HepG2 (cell line): ENCODE data around the gene C1orf94. TPM values are rescaled to one million over a fixed set of nuclear protein-coding genes. Genes with fewer than 3 reads are reported as not detected.

Experiments
- ATAC-seq: fragments of 200-7000 bp; cut with Tn5 transposase; 3 replicates; pipeline ENCODE4 v1.9.1; 2020; ENCODE audit warnings: mild to moderate bottlenecking, moderate library complexity
- BruUV-seq: library from RNA; stranded (reverse); fragments of 400-500 nt; replicated peaks from 2 replicates; lab custom pipeline; 2021; lab: Mats Ljungman, UMichigan
- CTCF ChIA-PET: fragments of 300-600 bp; formaldehyde crosslinking; extraction: SDS; loops from one replicate; lab custom pipeline; 2021; ENCODE audit warnings: low total read pairs, inconsistent platforms, low intra/inter-chr PET ratio; lab: Yijun Ruan, JAX
- POLR2A ChIA-PET: fragments of 350-600 bp; sonication (Branson Sonifier 250); formaldehyde crosslinking; loops from one replicate; lab custom pipeline; 2020; ENCODE audit warnings: antibody characterized with exemption, inconsistent platforms; lab: Yijun Ruan, JAX
- DNase-seq: peaks from one replicate; pipeline ENCODE4 v3.0.0-alpha.2; 2015; ENCODE audit warnings: low spot score
- FAIRE-seq: peaks from 3 replicates; lab custom pipeline; 2011; peaks lifted over from hg19 to GRCh38; lab: Jason Lieb, UNC
- H2AFZ ChIP-seq: one replicate; pipeline ENCODE4 v1.6.1; 2011; ENCODE audit warnings: low read length, inconsistent platforms
- H3K27ac ChIP-seq: fragments of 300-600 bp; 3 replicates; pipeline ENCODE4 v1.8.0; 2011; ENCODE audit warnings: mixed run types, mild to moderate bottlenecking, mixed read lengths, low read length, inconsistent platforms; ENCODE audit not compliant: insufficient read depth; ENCODE audit errors: extremely low read length
- H3K27me3 ChIP-seq, 2 experiments: fragments of 200-600 bp in 1 of 2; 2 replicates in 1 of 2; 3 replicates in 1 of 2; pipeline versions ENCODE4 v1.6.0 to v1.8.0; 2011; ENCODE audit warnings: low read length in 2 of 2, mild to moderate bottlenecking in 2 of 2, moderate library complexity in 2 of 2, inconsistent platforms in 1 of 2; ENCODE audit not compliant: insufficient read depth in 2 of 2, control insufficient read depth in 1 of 2
- H3K36me3 ChIP-seq, 2 experiments: fragments of 200-600 bp in 1 of 2; replicated peaks in 1 of 2; 2 replicates in 1 of 2; 3 replicates in 1 of 2; pipeline versions ENCODE4 v1.5.1 to v1.8.0; 2011; ENCODE audit warnings: low read length in 2 of 2, inconsistent platforms in 1 of 2; ENCODE audit not compliant: insufficient read depth in 2 of 2, control insufficient read depth in 1 of 2
- H3K4me1 ChIP-seq: 2 replicates; pipeline ENCODE4 v1.5.1; 2012; ENCODE audit warnings: low read length, inconsistent platforms; ENCODE audit not compliant: insufficient read depth
- H3K4me2 ChIP-seq: 2 replicates; pipeline ENCODE4 v1.6.0; 2011; ENCODE audit warnings: low read depth, low read length, inconsistent platforms
- H3K4me3 ChIP-seq, 3 experiments: fragments of 200-600 bp in 1 of 3; sonication (generic), shearing (Covaris generic) in 1 of 3; replicated peaks in 1 of 3; 2 replicates each; pipeline ENCODE4 v1.5.1; 2011 to 2016; ENCODE audit warnings: low read length in 3 of 3, inconsistent platforms in 2 of 3, low read depth in 2 of 3, mild to moderate bottlenecking in 2 of 3, control low read depth in 1 of 3, mixed read lengths in 1 of 3; ENCODE audit not compliant: insufficient read depth in 1 of 3
- H3K79me2 ChIP-seq: one replicate; pipeline ENCODE4 v1.6.1; 2011; ENCODE audit warnings: low read length, inconsistent platforms; ENCODE audit not compliant: insufficient read depth
- H3K9ac ChIP-seq: 2 replicates; pipeline ENCODE4 v1.6.0; 2011; ENCODE audit warnings: mild to moderate bottlenecking, low read depth, low read length, inconsistent platforms; ENCODE audit not compliant: insufficient read depth
- H3K9me3 ChIP-seq: 2 replicates; pipeline ENCODE4 v1.5.1; 2012; ENCODE audit warnings: mild to moderate bottlenecking, low read length
- H4K20me1 ChIP-seq: 2 replicates; pipeline ENCODE4 v1.6.0; 2011; ENCODE audit warnings: inconsistent platforms, mild to moderate bottlenecking, low read length, moderate library complexity; ENCODE audit not compliant: insufficient read depth
- BCL6 ChIP-seq: IDR thresholded peaks from 2 replicates; pipeline ENCODE4 v1.6.1; 2016; ENCODE audit warnings: missing genetic modification reagents, missing compliant biosample characterization
- FOXK1 ChIP-seq: sonication (generic); formaldehyde crosslinking; IDR thresholded peaks from 2 replicates; pipeline ENCODE4 v1.4.0; 2020; ENCODE audit warnings: low read depth, missing genetic modification reagents, borderline replicate concordance
- FOXO1 ChIP-seq: sonication (generic); formaldehyde crosslinking; IDR thresholded peaks from 2 replicates; pipeline ENCODE4 v1.4.0; 2020; ENCODE audit warnings: missing genetic modification reagents
- FOXP1 ChIP-seq, 2 experiments: fragments of 450-650 bp in 1 of 2; IDR thresholded peaks; 2 replicates each; pipeline ENCODE4 v1.6.1; 2017 to 2018; ENCODE audit warnings: antibody characterized with exemption in 1 of 2
- IRX3 ChIP-seq: sonication (generic); formaldehyde crosslinking; IDR thresholded peaks from 2 replicates; pipeline ENCODE4 v1.8.1; 2023; ENCODE audit warnings: mild to moderate bottlenecking, low read depth, missing genetic modification reagents, borderline replicate concordance
- KLF13 ChIP-seq: sonication (generic); formaldehyde crosslinking; IDR thresholded peaks from 2 replicates; pipeline ENCODE4 v1.4.0; 2020; ENCODE audit warnings: mild to moderate bottlenecking, missing genetic modification reagents
- KMT2A ChIP-seq: sonication (generic); formaldehyde crosslinking; IDR thresholded peaks from 2 replicates; pipeline ENCODE4 v1.4.0; 2020; ENCODE audit warnings: missing genetic modification reagents
- MEIS2 ChIP-seq: sonication (generic); formaldehyde crosslinking; IDR thresholded peaks from 2 replicates; pipeline ENCODE4 v1.9.0; 2021; ENCODE audit warnings: mild to moderate bottlenecking, missing genetic modification reagents
- RBM39 ChIP-seq: fragments of 200-400 bp; formaldehyde crosslinking; IDR thresholded peaks from one replicate; pipeline ENCODE4 v1.6.1; 2018; ENCODE audit warnings: antibody characterized with exemption, mild to moderate bottlenecking, low read depth, low read length; ENCODE audit not compliant: poor library complexity, severe bottlenecking
- SIX4 ChIP-seq: sonication (generic); formaldehyde crosslinking; IDR thresholded peaks from 2 replicates; pipeline ENCODE4 v1.4.0; 2020; ENCODE audit warnings: missing genetic modification reagents
- TAF15 ChIP-seq: fragments of 200-400 bp; formaldehyde crosslinking; IDR thresholded peaks from one replicate; pipeline ENCODE4 v1.6.1; 2018; ENCODE audit warnings: mild to moderate bottlenecking, low read depth, low read length; ENCODE audit not compliant: poor library complexity, severe bottlenecking
- TBX2 ChIP-seq: sonication (generic); formaldehyde crosslinking; IDR thresholded peaks from 2 replicates; pipeline ENCODE4 v1.5.0; 2020; ENCODE audit warnings: missing genetic modification reagents, mild to moderate bottlenecking, borderline replicate concordance
- TP53 ChIP-seq: sonication (generic); formaldehyde crosslinking; conservative IDR thresholded peaks from 2 replicates; pipeline ENCODE4 v1.4.0; 2020; ENCODE audit warnings: missing genetic modification reagents
- ZNF180 ChIP-seq: sonication (generic); formaldehyde crosslinking; IDR thresholded peaks from 2 replicates; pipeline ENCODE4 v1.4.0; 2020; ENCODE audit warnings: low read depth, missing genetic modification reagents, borderline replicate concordance
- ZNF263 ChIP-seq: sonication (generic); formaldehyde crosslinking; IDR thresholded peaks from 2 replicates; pipeline ENCODE4 v1.4.0; 2020; ENCODE audit warnings: missing genetic modification reagents
- ZNF383 ChIP-seq: sonication (generic); formaldehyde crosslinking; IDR thresholded peaks from 2 replicates; pipeline ENCODE4 v1.4.0; 2020; ENCODE audit warnings: missing genetic modification reagents, mild to moderate bottlenecking, borderline replicate concordance
- ZNF563 ChIP-seq: sonication (generic); formaldehyde crosslinking; IDR thresholded peaks from 2 replicates; pipeline ENCODE4 v1.8.0; 2022; ENCODE audit warnings: mild to moderate bottlenecking, moderate library complexity, missing genetic modification reagents
- ZNF75D ChIP-seq: sonication (generic); formaldehyde crosslinking; IDR thresholded peaks from 2 replicates; pipeline ENCODE4 v1.8.1; 2023; ENCODE audit warnings: missing genetic modification reagents, mild to moderate bottlenecking, borderline replicate concordance
- ZZZ3 ChIP-seq: sonication (generic); formaldehyde crosslinking; IDR thresholded peaks from 2 replicates; pipeline ENCODE4 v1.4.0; 2020; ENCODE audit warnings: missing genetic modification reagents, mild to moderate bottlenecking, borderline replicate concordance
- WGBS: methylation state at CpG from one replicate; pipeline ENCODE4 v1.1.6; 2017; ENCODE audit warnings: low lambda C conversion rate; 5-methylcytosine and 5-hydroxymethylcytosine counted together
- in situ Hi-C: cut with HindIII; loops from 2 replicates; pipeline ENCODE4 v1.10.0; 2017; ENCODE audit warnings: low pct_unique_long_range_greater_than_20kb; ENCODE audit not compliant: extremely low pct_ligation_motif_present
- intact Hi-C: fragments of 100-400 bp; cut with micrococcal nuclease; formaldehyde crosslinking; loops from one replicate; pipeline ENCODE4 v1.10.0; 2022; ENCODE audit not compliant: unreplicated experiment
- polyA plus RNA-seq, 8 experiments: library from polyadenylated mRNA; depleted of rRNA in 3 of 8; stranded (reverse) in 7 of 8; unstranded in 1 of 8; fragments of >200 nt; fragmentation: Illumina TruSeq in 4 of 8; extraction: Trizol in 4 of 8; gene quantifications; 2 replicates each; pipeline versions ENCODE4 v1.2.1 to v1.2.3, GENCODE V29; 2011 to 2016; ENCODE audit warnings: low read depth in 4 of 8, missing spikeins in 1 of 8, mixed read lengths in 1 of 8; ENCODE audit not compliant: insufficient read depth in 1 of 8
- total RNA-seq, 5 experiments: library from RNA; depleted of rRNA; stranded (reverse); fragments of >200 nt; fragmentation: Illumina TruSeq; extraction: Trizol; gene quantifications; 2 replicates each; pipeline ENCODE4 v1.2.3, GENCODE V29; 2016; ENCODE audit warnings: low read depth in 1 of 5
- TF ChIP-seq, protein P1 (sequence below): sonication (generic); formaldehyde crosslinking; IDR thresholded peaks from 2 replicates; pipeline ENCODE4 v1.8.0; 2022; ENCODE audit warnings: mild to moderate bottlenecking, missing genetic modification reagents, moderate library complexity

C1orf94 gene
- total and polyA plus RNA-seq, 2 of the 13 experiments (the other 11 are each of a cell fraction or from before 2014, with no cell fraction given), result not detected

DNA sequence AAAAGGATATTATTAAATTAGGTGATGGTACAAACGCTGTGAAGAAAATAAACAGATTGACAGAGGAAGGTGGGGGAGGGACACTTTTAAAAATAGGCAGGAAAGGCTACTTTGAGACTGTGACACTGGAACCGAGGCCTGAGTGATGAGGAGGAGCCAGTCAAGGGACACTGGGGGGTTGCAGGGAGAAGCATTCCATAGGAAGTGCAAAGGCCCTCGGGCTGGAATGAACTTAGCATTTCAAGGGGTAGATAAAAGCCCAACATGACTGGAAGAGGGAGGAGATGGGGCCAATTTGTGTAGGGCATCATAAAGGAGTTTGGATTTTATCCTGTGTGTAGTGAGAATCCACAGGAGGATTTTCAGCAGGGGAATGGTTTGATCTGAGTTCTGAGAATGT, 15.9 kb downstream of the C1orf94 start:
- no peaks in the 10 kb centered on the region for H3K4me1 ChIP-seq
- intact Hi-C loops, result no loop called here
- H3K36me3 ChIP-seq, result no peaks in the 10 kb centered on the region
- TF ChIP-seq FOXP1 (IDR thresholded peaks at IDR 0.05), result no peak
- TF ChIP-seq FOXP1 (CRISPR knock-in tag; IDR thresholded peaks at IDR 0.05), result no peak
- TF ChIP-seq ZNF563 (CRISPR knock-in tag), result no peak
- TF ChIP-seq FOXK1 (CRISPR knock-in tag), result no peak
- no peak for TF ChIP-seq IRX3
- TF ChIP-seq ZNF383, result no peak
- TF ChIP-seq KLF13, result no peak
- TF ChIP-seq ZZZ3 (CRISPR knock-in tag), result no peak
- no peak for TF ChIP-seq KMT2A (CRISPR knock-in tag)
- no peak for TF ChIP-seq SIX4 (CRISPR knock-in tag)
- TF ChIP-seq TBX2 (CRISPR knock-in tag), result no peak
- TF ChIP-seq RBM39, result no peak
- no peak for TF ChIP-seq BCL6 (CRISPR knock-in tag)
- TF ChIP-seq ZNF75D, result no peak
- no peak for TF ChIP-seq TP53
- TF ChIP-seq, protein P1, sequence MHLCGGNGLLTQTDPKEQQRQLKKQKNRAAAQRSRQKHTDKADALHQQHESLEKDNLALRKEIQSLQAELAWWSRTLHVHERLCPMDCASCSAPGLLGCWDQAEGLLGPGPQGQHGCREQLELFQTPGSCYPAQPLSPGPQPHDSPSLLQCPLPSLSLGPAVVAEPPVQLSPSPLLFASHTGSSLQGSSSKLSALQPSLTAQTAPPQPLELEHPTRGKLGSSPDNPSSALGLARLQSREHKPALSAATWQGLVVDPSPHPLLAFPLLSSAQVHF (CRISPR knock-in tag), result no peak
- no peak for TF ChIP-seq FOXO1 (CRISPR knock-in tag)
- TF ChIP-seq ZNF263 (CRISPR knock-in tag), result no peak
- no peak for TF ChIP-seq ZNF180
- TF ChIP-seq MEIS2 (CRISPR knock-in tag), result no peak
- no peak for TF ChIP-seq TAF15
- H3K9ac ChIP-seq, result no peak overlapping the region
- ChIA-PET POLR2A (no interaction called here), CTCF (no interaction called here)
- H4K20me1 ChIP-seq, result no peaks in the 10 kb centered on the region
- BruUV-seq, result no TSS peak
- H3K27ac ChIP-seq, result no peak overlapping the region
- in situ Hi-C loops, result no loop called here
- no peaks in the 10 kb centered on the region; a peak in 1 of 5 replicates for H3K27me3 ChIP-seq
- H3K79me2 ChIP-seq, result no peaks in the 10 kb centered on the region
- WGBS, result 1% methylated on average over 3 of the region's 3 CpGs
- ATAC-seq (no peak), DNase-seq (no peak), FAIRE-seq (no peak)
- no peak overlapping the region for H3K4me3 ChIP-seq
- no peaks in the 10 kb centered on the region; the same call in 1 of the 2 replicates for H3K9me3 ChIP-seq
- no peak overlapping the region for H2AFZ ChIP-seq
- H3K4me2 ChIP-seq, result no peak overlapping the region
